Left cardiac atrium (tissue), 4 donors: ENCODE measurements around the gene RASSF5. TPM values are rescaled to one million over a fixed set of nuclear protein-coding genes. Genes with fewer than 3 reads are reported as not detected.
A peak's percentile ranks its signal among the peaks of the same experiment; 100 is the strongest.
"Not testable (repeated sequence)": the region's sequence is repeated elsewhere in the genome, so short reads cannot be mapped to it uniquely, and the experiment has no call there.

Experiments used
- ATAC-seq, 2 donors: fragments of 200-7000 bp; cut with Tn5 transposase; one replicate each; pipeline ENCODE4 v1.9.1; 2020; ENCODE audit warnings: mild to moderate bottlenecking in 2 of 2, moderate library complexity in 2 of 2
- DNase-seq: peaks from one replicate; pipeline ENCODE4 v3.0.0-alpha.2; 2020
- intact Hi-C, 2 donors: fragments of 100-400 bp; cut with DNase I; formaldehyde crosslinking; loops; one replicate each; pipeline versions ENCODE4 v1.14.1 to v1.15.1; 2022 to 2023
- total RNA-seq, 2 donors: library from RNA; stranded (reverse); fragmentation: NEBNext Ultra II Directional; extraction: Animal tissue kit (Norgen Biotek cat#: 25700); gene quantifications; one replicate each; pipeline ENCODE4 v1.2.1, GENCODE V29; 2021
- donor health status: DM: no; HTN: yes; CAD: no.
- donor health status: DM: no; HTN: yes; CAD: no; lungs with severe emphysema.
- donor health status: DM: yes; HTN: yes; CAD: no.
- donor health status: Dilated cardiomyopathy.

The RASSF5 gene
- total RNA-seq, 2 donors from 2014 or later = 7.8 to 10.0 TPM

DNA sequence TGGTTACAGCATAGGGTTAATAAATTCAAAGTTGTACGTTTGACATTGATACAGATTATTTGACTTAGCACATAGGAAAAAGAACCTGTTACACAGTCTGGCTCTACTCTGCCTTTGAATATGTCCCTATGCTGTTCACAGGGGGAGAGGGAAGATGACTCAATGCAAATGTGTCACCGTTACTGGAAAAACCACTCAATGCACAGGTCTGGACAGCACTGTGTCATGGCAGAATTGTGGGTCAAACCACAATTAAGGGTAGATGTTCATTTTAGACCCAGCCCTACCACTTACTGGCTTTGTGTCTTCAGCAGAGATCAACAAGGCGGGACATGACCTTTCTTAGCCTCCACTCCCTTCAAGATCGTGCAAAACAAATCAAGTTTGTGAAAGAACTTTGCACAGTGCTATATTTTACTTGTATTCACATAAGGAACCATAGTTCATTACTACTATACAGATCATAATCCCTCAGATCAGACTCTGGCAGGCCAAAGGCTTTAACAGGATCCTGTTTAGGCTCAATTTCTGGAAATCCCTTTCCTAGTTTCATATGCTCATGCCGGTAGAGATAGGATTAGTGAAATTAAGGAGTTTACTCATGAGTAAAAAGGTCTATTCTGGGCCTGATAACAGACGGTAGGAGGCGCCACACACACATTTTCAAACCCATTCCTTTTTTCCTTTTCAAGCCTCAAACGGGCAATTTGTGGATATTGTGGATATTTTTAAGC lies 82.9 kb downstream of the RASSF5 start:
- ATAC-seq (peak in 1 of 2 donors; percentile 45), DNase-seq (no peak)
- intact Hi-C loops = no loop called here

DNA sequence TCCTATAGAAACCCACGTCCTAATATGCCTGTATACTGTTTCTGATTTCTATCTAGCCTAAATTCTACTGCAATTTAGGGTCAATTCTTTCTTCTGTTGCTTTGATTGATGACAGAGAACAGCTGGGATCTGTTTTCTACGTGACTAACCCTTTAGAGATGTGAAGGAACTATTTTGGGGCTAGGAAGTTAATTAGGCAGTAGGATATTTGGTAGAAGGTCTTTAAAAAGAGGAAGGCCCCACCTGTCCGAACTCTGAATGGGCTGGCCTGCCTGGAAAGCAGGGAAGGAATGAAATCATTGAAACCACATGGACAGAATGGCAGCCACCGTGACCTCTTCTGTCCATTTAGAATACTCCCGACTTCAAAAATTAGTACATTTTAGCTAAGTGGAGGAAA lies 83.9 kb downstream of the RASSF5 start:
- no peak for DNase-seq
- intact Hi-C loops = no loop called here
- ATAC-seq = no peak

DNA sequence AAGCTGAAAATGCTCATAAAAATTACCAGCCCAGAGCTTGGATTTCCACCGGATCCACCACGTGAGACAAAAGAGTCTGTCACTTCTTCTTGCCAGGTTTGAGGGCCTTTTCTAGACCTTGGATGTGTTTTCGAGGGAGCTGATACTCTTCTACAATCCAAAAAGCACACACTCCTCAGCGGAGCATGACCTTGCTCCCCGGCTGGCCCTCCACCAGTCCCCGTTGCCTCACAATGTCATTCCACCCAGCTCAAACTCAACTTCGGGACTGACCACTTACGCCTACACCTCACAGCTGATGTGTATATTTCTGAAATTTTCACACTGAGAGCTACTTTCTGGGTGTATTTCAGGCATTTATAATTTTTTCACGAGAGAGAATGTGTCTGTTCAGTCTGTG lies 84.4 kb downstream of the RASSF5 start:
- intact Hi-C loops = no loop called here
- no peak for ATAC-seq
- DNase-seq = no peak

DNA sequence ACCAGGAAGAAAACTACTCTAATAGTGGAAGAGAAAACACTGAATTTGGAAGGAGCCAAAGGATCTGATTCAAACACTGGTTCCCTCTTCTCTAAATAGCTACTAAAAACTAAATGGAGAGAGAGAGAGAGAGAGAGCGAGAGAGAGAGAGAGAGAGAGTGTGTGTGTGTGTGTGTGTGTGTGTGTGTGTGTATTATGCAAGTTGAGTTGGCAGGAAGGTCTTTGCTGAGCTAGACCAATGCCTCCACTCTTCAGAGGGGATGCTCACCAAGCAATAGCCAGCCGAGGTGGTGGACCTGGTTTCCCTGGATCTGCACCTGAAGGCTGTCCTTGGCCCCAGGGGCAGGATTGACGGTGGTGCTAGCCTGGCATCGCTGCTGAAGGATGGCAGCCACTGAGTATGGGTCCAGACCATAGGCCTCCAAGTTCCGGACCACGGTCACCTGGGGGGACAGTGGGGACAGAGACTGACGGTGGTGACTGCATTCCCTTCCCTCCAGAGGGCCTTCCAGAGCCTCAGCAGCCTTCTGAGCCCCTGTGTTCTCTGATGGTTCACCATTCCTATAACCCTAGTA lies 86.1 kb downstream of the RASSF5 start:
- no peak for ATAC-seq
- DNase-seq = no peak
- intact Hi-C loops = no loop called here

DNA sequence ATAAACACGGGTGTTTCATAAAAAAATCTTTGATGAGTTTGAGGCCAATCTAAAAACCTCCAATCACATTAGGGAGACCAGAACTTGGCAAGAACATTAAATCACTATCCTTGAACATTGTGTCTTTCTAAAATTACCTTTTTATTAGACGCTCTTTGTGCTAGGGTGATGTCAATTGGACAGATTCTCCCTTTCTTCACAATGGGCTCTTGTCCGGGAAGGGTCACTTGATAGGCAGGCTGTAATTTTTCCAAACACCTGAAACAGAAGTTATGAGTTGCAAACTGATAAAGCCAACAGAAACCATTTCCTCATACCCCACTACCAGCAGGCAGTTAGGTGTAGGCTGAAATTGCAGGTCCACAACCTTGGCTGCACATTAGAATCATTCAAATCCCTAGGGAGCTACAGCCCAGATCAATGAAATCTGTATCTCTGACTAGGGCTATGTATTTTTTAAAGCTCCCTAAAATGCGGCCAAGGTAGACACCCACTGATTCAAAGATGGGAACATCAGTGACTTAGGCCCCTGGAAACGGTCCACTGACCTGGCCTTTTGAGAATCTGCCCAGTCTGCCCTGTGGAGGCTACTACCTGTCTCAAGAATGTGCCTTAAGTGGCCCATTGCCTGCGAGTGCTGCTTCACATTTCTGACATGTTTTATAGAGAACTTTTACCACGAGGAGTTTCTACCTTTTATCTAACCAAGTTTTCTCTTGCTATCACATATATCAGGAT lies 88.4 kb downstream of the RASSF5 start:
- intact Hi-C loops = no loop called here
- ATAC-seq (no peak), DNase-seq (no peak)

DNA sequence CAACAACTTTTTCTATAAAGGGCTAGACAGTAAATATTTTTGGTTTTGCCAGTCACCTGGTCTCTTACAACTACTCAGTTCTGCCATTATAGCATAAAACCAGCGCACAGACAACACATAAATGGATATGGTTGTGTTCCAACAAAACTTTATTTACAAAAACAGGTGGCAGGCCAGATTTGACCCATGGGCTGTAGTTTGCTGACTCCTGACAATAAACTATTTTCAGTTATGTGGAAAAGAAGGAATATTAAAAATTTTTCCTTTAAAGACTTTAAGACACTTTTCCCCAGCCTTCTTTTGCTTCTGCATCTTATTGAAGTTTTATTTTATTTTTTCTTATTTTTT lies 89.0 kb downstream of the RASSF5 start:
- ATAC-seq (no peak), DNase-seq (no peak)
- intact Hi-C loops = no loop called here

DNA sequence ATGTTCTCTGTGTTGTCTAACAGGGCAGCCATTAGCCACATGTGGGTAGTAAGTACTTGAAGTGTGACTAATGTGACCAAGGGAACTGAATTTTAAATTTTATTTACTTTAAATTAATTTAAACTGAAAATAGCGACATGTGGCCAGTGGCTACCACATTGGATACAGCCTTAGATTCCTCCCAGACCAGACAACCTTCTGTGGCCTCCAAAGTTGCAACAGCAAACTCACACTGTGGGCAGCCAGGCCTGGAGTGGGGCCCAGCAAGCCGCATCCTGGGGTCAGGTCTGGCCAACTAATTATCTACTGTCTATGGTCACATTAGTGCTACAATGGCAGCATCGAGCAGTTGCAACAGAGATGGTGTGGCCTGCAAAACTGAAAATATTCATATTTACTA lies 93.2 kb downstream of the RASSF5 start:
- ATAC-seq = no peak
- no peak for DNase-seq
- intact Hi-C loops = no loop called here

DNA sequence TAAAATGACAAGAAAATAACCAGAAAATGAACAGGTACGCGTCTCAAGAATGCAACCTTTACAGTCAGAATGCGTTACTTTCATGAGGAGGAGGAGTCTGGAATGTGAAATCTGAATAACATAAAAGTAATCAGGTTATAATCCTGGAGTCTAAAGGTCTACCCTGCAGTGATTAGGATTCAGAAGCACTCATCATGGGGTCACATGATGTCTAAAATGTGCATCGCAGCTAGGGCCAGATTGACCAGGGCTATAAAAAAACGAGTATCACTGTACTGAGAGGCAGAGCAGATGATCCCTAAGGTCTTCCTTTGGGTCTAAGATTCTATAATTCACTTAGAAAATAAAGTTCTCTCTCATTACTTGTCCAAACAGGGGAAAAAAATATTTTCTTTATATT lies 97.5 kb downstream of the RASSF5 start:
- no peak for DNase-seq
- ATAC-seq = no peak
- intact Hi-C loops = no loop called here

DNA sequence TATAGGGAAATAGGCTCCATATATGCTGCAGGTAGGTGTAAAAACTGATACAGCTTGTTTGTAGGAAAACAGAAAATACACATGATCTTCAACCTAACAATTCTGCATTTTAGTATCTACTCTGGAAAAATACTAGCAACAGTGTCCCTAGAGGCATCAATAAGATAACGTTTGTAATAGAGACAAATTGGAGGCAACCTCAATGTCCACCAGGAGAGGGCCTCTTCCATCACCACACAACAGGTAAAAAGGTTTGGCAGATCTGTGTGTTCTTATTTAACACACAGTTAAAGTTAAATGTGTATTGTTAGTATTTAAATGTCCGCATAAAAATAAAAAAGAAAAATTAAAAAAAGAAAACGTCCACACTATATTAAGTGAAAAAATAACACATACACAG lies 99.5 kb downstream of the RASSF5 start:
- DNase-seq = no peak
- intact Hi-C loops = no loop called here
- ATAC-seq = no peak

DNA sequence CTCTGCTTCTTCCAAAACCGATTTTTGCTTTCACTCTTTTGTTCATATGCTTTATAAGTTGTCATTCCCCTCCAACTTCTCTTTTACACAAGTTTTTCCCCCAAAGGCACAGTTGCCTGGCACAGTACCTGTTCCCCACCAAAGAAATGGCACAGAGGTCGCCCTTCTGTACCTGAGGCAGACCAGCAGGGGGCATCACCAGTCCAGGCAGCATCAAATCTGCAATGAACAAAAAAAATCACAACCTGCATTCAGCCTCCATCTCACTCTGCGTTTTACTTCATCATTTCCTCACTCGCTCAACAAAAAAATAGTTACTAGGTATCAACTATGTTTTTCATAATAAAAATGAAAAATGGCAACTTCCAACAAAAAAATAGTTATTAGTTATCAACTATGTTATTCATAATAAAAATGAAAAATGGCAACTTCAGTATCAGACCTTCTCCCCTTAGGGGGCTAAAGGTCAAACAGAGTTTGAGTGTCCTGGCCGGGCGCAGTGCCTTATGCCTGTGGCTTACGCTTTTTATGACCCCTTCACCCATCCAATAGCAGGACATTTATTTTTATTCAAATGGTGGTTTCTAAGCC lies 100.9 kb downstream of the RASSF5 start:
- ATAC-seq (no peak), DNase-seq (no peak)
- intact Hi-C loops = no loop called here

DNA sequence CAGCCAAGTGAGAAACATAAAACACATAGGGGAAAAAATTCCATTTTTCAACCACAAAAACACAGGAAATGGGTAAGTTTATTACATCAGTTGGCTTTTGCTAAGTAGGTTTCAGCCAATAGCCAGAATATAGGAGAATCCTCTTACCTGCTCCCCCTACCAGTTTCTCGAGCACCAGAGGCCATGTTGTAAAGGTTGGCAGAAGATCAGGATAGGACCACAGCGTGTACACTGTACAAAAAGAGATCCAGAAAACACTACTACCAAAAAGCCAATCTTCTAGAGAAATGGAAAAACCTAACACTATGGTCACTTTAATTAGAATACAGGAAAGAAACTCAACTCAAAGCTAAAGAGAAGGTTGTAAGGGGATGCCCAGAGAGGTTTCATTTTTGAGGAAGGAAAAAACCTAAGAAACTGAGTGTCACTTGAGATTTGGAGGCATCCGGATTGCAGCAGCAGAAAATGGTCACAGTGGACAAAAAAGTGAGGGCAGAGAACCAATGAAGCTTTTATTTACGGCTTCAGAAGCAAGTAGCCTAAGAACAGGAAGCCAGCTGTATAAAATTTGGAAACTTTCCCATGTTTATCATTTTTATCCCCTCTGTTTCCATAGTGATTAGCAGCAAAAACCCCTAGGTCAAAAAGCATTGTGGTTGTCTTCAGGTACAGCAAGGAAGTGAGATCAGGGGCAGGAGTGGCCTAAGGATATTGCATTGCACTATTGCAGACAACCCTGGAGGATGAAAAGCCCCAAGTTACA lies 102.1 kb downstream of the RASSF5 start:
- DNase-seq = no peak

DNA sequence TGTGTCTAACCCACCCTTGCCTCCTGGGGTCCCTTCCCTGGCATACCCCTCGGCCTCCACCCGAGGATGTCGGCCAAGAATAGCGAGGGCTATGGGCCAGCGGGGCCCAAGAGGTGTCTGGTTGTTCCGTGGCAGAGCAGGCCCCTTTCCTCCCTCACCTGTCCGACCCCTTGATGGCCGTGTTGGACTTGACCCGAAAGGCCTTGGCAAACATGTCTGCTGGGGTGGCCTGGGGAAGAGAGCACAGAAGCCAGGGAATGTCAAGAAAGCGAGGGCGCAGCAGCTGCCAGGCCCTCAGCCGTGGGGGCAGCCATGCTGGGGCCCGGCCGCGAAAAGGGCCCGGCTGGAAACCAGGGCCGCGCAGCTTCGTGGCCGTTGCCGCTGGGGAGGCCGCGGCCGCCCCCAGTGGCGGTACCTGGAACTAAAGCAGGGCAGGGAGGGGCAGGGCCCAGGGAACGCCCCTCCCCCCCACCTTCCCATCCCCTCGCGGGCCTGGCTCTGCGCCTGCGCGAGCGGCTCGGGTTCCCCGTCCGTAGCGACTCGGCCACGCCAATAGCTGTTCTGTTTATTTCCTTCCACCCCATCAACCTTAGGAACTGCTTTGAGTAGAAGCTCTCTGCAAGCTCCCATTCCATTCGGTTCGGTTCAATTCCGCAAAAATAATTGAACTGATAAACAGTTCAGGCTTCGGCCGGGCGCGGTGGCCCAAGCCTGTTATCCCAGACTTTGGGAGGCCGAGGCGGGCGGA lies 105.0 kb downstream of the RASSF5 start, which contains the start of gene EIF2D:
TSS of gene EIF2D (minus strand) at position 337 of the 748 bp plus-strand sequence. CDS start at position 214, 123 bp downstream.
- intact Hi-C loops = no loop called here
- DNase-seq = peak; percentile 93
- peak; percentile 99 for ATAC-seq

More for the DNA sequence above, 102.1 kb downstream of the RASSF5 start:
- ATAC-seq = no peak
- intact Hi-C loops = no loop called here

DNA sequence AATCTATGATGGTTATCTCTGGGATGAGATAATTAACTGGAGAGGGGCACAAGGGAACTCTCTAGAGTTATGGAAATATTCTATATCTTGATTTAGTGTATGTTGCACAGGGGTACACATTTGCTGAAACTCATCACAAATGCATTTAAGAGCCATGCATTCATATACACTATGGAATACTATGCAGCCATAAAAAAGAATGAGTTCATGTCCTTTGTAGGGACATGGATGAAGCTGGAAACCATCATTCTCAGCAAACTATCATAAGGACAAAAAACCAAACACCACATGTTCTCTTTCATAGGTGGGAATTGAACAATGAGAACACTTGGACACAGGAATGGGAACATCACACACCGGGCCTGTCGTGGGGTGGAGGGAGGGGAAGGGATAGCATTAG lies 119.1 kb downstream of the RASSF5 start:
- DNase-seq, ATAC-seq: not testable (repeated sequence)
- intact Hi-C loops = loop anchor here in 1 of 2 donors (10.0 kb wide), 1 partner anchor 288 kb away; no protein-coding TSS in a partner anchor

DNA sequence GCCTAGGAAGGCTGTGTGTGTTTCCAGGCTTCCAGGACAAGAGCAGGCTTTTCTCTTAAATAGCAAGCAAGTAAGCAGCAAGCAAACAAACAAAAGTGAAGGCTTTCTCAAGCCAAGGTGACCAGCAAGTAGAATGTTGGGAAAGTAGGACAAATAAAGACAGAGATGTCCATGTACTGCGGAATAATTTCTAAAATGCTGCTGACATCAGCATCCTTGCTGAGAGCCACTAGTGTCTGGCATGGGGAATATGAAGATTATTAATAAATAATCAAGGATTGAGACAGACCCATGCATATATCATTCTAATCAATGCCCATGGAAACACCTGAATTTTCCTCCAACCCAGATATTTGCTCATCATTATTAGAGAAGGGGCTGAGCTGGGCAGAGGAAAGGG lies 121.6 kb downstream of the RASSF5 start:
- ATAC-seq = no peak
- intact Hi-C loops = loop anchor here in 1 of 2 donors (10.0 kb wide), 1 partner anchor 286 kb away; no protein-coding TSS in a partner anchor

DNA sequence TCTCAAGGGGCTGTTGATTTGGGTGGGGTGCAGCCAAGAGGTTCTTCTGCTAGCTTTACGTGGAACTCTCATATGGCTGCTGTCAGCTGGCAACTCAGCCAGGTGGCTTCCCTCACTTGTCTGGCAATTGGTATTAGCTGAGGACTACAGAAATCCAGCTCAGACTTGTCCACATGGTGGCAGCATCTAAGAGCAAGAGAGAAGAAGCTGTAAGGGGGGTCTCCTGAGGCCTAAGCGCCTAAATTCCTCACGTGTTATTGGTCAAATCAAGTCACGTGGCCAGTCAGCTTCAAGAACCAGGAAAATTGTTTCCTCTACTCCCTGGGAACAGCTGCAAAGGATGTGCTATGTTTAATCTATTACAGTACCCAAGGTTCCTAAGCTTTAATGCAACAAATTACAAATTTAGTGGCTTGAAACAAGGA lies 123.8 kb downstream of the RASSF5 start:
- ATAC-seq (peak in 1 of 2 donors; percentile 4), DNase-seq (peak; percentile 74)
- intact Hi-C loops = loop anchor here (5.0 kb wide), 3 partner anchors 171 to 351 kb away; no protein-coding TSS in a partner anchor

More for the DNA sequence above, 121.6 kb downstream of the RASSF5 start:
- DNase-seq = no peak

DNA sequence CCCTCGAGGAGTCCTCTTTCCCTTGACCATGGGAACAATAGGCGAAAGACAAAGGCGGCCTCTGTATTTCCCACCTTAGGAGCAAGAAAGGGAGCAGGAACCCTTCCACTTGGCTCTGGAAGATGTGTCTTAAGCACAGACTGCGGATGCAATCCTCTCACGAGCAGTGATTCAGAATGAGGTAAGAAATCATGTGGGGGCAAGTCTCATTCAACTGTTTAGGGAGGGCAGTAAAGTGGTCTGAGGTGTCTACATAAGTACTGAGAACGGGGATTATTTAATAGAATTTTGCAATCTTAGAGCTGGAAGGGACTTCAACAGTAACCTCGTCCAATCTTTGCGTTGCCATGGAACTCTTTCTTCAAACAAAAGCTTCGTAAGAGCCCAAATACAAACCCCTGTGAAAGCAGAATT lies 126.4 kb downstream of the RASSF5 start:
- ATAC-seq (peak; percentile 8 to 21), DNase-seq (no peak)
- intact Hi-C loops = loop anchor here (1.0 to 5.0 kb wide), 5 partner anchors 31 to 349 kb away; no protein-coding TSS in a partner anchor

DNA sequence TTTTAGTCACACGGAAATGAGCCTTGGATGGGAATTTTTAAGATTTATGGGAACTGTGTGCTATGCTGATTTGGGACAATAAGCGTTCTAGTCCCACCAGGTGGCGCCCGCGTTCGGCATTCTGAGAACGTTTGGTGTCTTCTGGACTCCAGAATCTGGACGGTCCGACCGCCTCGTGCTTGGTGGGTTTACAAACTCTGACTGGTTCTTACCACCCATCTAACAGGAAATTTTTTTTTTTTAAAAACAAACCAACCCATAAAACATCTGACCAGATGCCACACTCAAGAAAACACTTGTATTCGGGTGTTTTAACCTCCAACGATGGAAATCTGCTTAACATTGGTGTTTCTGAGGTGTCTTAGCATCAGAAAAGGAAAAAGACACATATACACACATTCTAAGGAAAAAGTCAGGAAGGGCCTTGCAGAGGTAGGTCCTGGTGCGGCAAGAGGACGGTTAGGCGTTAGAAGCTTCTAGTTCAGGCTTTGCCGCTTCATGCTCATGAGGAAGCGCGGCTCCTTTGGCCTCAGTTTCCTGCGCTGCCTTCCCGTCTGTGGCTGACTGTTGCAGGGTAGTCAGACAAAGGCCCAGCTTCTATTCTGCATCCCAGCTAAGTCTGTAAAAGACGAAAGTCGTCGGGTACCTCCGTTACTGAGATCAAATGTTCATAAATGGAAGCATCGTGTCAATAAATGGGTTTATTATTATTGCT lies 127.2 kb downstream of the RASSF5 start:
- ATAC-seq (peak; percentile 72 to 75), DNase-seq (peak; percentile 96)
- intact Hi-C loops = loop anchor here (1.0 to 5.0 kb wide), 6 partner anchors 30 to 348 kb away; no protein-coding TSS in a partner anchor
